OCI-M2 (cell line): ENCODE data around the gene DPEP1.

Experiments
- DNase-seq: peaks from one replicate; lab custom pipeline; 2025; ENCODE audit not compliant: unreplicated experiment; lab: John Stamatoyannopoulos, UW

Gene DPEP1

GRCh38 chr16:89678258-89678657, 64.8 kb downstream of the DPEP1 start:
- no peak for DNase-seq

- DNase-seq = no peak
These were observed 72.5 kb downstream of the DPEP1 start for GRCh38 chr16:89685916-89686315.

GRCh38 chr16:89686520-89687091, 73.2 kb downstream of the DPEP1 start, which contains the start of gene CDK10:
Gene CDK10, plus strand, starts transcription at chr16:89686689. Its CDS starts 22 bp downstream, at chr16:89686711.
- peak; percentile 45 for DNase-seq

- no peak for DNase-seq
These were observed 73.9 kb downstream of the DPEP1 start for GRCh38 chr16:89687092-89687940.
